ENCODE measurements around the gene WDR87. TPM values are rescaled to one million over a fixed set of nuclear protein-coding genes. Genes with fewer than 3 reads are reported as not detected.

The WDR87 gene
- total RNA-seq, 2 donors from 2014 or later, result not detected

- ATAC-seq (replicated peaks in 1 of 2) (no peak), DNase-seq (no peak)
- H3K4me1 Mint-ChIP-seq (ENCODE audit: low read depth), result no peaks in the 10 kb centered on the region
- H3K27ac Mint-ChIP-seq, result no peak overlapping the region
- peaks cover 0 to 2% of the 10 kb centered on the region in 2 donors for H3K9me3 Mint-ChIP-seq
- no peak overlapping the region for H3K4me3 Mint-ChIP-seq
- H3K27me3 Mint-ChIP-seq (ENCODE audit: low read depth), result no peaks in the 10 kb centered on the region
- peaks cover 0 to 6% of the 10 kb centered on the region in 2 donors for H3K36me3 Mint-ChIP-seq (ENCODE audit: insufficient read depth in 2 of 2)
Observed at GRCh38 chr19:37941782-37942515, 35.6 kb upstream of the WDR87 start.

GRCh38 chr19:37938353-37938752, 32.0 kb upstream of the WDR87 start:
- no peak for DNase-seq
- no peak for ATAC-seq (replicated peaks in 1 of 2)
- Mint-ChIP-seq H3K27me3 (ENCODE audit: low read depth) (no peaks in the 10 kb centered on the region), H3K4me3 (no peak overlapping the region), H3K27ac (no peak overlapping the region), H3K9me3 (peaks cover 9 to 12% of the 10 kb centered on the region in 2 donors), H3K36me3 (ENCODE audit: insufficient read depth in 2 of 2) (peaks cover 8 to 20% of the 10 kb centered on the region in 2 donors), H3K4me1 (ENCODE audit: low read depth) (peaks cover 2% of the 10 kb centered on the region)

GRCh38 chr19:37936886-37937285, 30.5 kb upstream of the WDR87 start:
- DNase-seq (no peak), ATAC-seq (replicated peaks in 1 of 2) (no peak)
- Mint-ChIP-seq H3K36me3 (ENCODE audit: insufficient read depth in 2 of 2) (peaks cover 8 to 21% of the 10 kb centered on the region in 2 donors), H3K27ac (no peak overlapping the region), H3K27me3 (ENCODE audit: low read depth) (no peaks in the 10 kb centered on the region), H3K9me3 (peaks cover 9 to 12% of the 10 kb centered on the region in 2 donors), H3K4me3 (no peak overlapping the region), H3K4me1 (ENCODE audit: low read depth) (peaks cover 12% of the 10 kb centered on the region)

GRCh38 chr19:37936166-37936565, 29.8 kb upstream of the WDR87 start:
- ATAC-seq (replicated peaks in 1 of 2) (no peak), DNase-seq (no peak)
- H3K27ac Mint-ChIP-seq, result no peak overlapping the region
- H3K27me3 Mint-ChIP-seq (ENCODE audit: low read depth), result no peaks in the 10 kb centered on the region
- H3K4me3 Mint-ChIP-seq, result no peak overlapping the region
- peaks cover 12% of the 10 kb centered on the region for H3K4me1 Mint-ChIP-seq (ENCODE audit: low read depth)
- peaks cover 8 to 21% of the 10 kb centered on the region in 2 donors for H3K36me3 Mint-ChIP-seq (ENCODE audit: insufficient read depth in 2 of 2)
- peaks cover 9 to 12% of the 10 kb centered on the region in 2 donors for H3K9me3 Mint-ChIP-seq

GRCh38 chr19:37935341-37935740, 28.9 kb upstream of the WDR87 start:
- peaks cover 8 to 21% of the 10 kb centered on the region in 2 donors for H3K36me3 Mint-ChIP-seq (ENCODE audit: insufficient read depth in 2 of 2)
- peaks cover 9 to 12% of the 10 kb centered on the region in 2 donors for H3K9me3 Mint-ChIP-seq
- H3K4me3 Mint-ChIP-seq, result no peak overlapping the region
- H3K27me3 Mint-ChIP-seq (ENCODE audit: low read depth), result no peaks in the 10 kb centered on the region
- no peak for DNase-seq
- H3K27ac Mint-ChIP-seq, result no peak overlapping the region
- peaks cover 12% of the 10 kb centered on the region for H3K4me1 Mint-ChIP-seq (ENCODE audit: low read depth)
- ATAC-seq (replicated peaks in 1 of 2), result no peak

- DNase-seq (no peak), ATAC-seq (replicated peaks in 1 of 2) (no peak)
- peaks cover 12% of the 10 kb centered on the region for H3K4me1 Mint-ChIP-seq (ENCODE audit: low read depth)
- no peak overlapping the region for H3K4me3 Mint-ChIP-seq
- peaks cover 8 to 19% of the 10 kb centered on the region in 2 donors for H3K36me3 Mint-ChIP-seq (ENCODE audit: insufficient read depth in 2 of 2)
- peaks cover 9 to 10% of the 10 kb centered on the region in 2 donors for H3K9me3 Mint-ChIP-seq
- H3K27ac Mint-ChIP-seq, result no peak overlapping the region
- H3K27me3 Mint-ChIP-seq (ENCODE audit: low read depth), result no peaks in the 10 kb centered on the region
Observed at GRCh38 chr19:37933937-37934358, 27.6 kb upstream of the WDR87 start.

- peaks cover 8 to 17% of the 10 kb centered on the region in 2 donors for H3K36me3 Mint-ChIP-seq (ENCODE audit: insufficient read depth in 2 of 2)
- H3K27ac Mint-ChIP-seq, result no peak overlapping the region
Observed at GRCh38 chr19:37932985-37933936, 26.9 kb upstream of the WDR87 start.

GRCh38 chr19:37931881-37932655, 25.7 kb upstream of the WDR87 start:
- Mint-ChIP-seq H3K36me3 (ENCODE audit: insufficient read depth in 2 of 2) (peaks cover 8 to 15% of the 10 kb centered on the region in 2 donors), H3K27me3 (ENCODE audit: low read depth) (no peaks in the 10 kb centered on the region), H3K4me3 (peak overlapping the region in 1 of 2 donors; percentile 48), H3K4me1 (ENCODE audit: low read depth) (peaks cover 16% of the 10 kb centered on the region), H3K27ac (no peak overlapping the region), H3K9me3 (peaks cover 9% of the 10 kb centered on the region in 2 donors)
- DNase-seq, result peak in 1 of 2 donors; percentile 4
- no peak for ATAC-seq (replicated peaks in 1 of 2)

More at GRCh38 chr19:37932985-37933936, 26.9 kb upstream of the WDR87 start:
- Mint-ChIP-seq H3K4me3 (peak overlapping the region in 1 of 2 donors; percentile 35), H3K27me3 (ENCODE audit: low read depth) (no peaks in the 10 kb centered on the region), H3K9me3 (peaks cover 9% of the 10 kb centered on the region in 2 donors), H3K4me1 (ENCODE audit: low read depth) (peaks cover 12% of the 10 kb centered on the region)
- ATAC-seq (replicated peaks in 1 of 2) (no peak), DNase-seq (no peak)

- Mint-ChIP-seq H3K36me3 (ENCODE audit: insufficient read depth in 2 of 2) (peaks cover 5 to 6% of the 10 kb centered on the region in 2 donors), H3K4me1 (ENCODE audit: low read depth) (peaks cover 16% of the 10 kb centered on the region), H3K27me3 (ENCODE audit: low read depth) (no peaks in the 10 kb centered on the region), H3K4me3 (no peak overlapping the region), H3K27ac (no peak overlapping the region), H3K9me3 (peaks cover 2 to 3% of the 10 kb centered on the region in 2 donors)
- DNase-seq (no peak), ATAC-seq (replicated peaks in 1 of 2) (no peak)
Observed at GRCh38 chr19:37930416-37930815, 24.0 kb upstream of the WDR87 start.

- Mint-ChIP-seq H3K4me3 (no peak overlapping the region), H3K27ac (no peak overlapping the region), H3K27me3 (ENCODE audit: low read depth) (no peaks in the 10 kb centered on the region), H3K4me1 (ENCODE audit: low read depth) (peaks cover 21% of the 10 kb centered on the region), H3K9me3 (peaks cover 0 to 2% of the 10 kb centered on the region in 2 donors), H3K36me3 (ENCODE audit: insufficient read depth in 2 of 2) (peaks cover 0 to 5% of the 10 kb centered on the region in 2 donors)
- DNase-seq (no peak), ATAC-seq (replicated peaks in 1 of 2) (no peak)
Observed at GRCh38 chr19:37929355-37929923, 23.0 kb upstream of the WDR87 start.

- H3K4me3 Mint-ChIP-seq, result no peak overlapping the region
- H3K27me3 Mint-ChIP-seq (ENCODE audit: low read depth), result no peaks in the 10 kb centered on the region
- DNase-seq, result no peak
- peaks cover 0 to 2% of the 10 kb centered on the region in 2 donors for H3K36me3 Mint-ChIP-seq (ENCODE audit: insufficient read depth in 2 of 2)
- H3K27ac Mint-ChIP-seq, result no peak overlapping the region
- peaks cover 21% of the 10 kb centered on the region for H3K4me1 Mint-ChIP-seq (ENCODE audit: low read depth)
- H3K9me3 Mint-ChIP-seq, result no peaks in the 10 kb centered on the region
- no peak for ATAC-seq (replicated peaks in 1 of 2)
Observed at GRCh38 chr19:37928527-37929286, 22.3 kb upstream of the WDR87 start.

- Mint-ChIP-seq H3K36me3 (ENCODE audit: insufficient read depth in 2 of 2) (no peaks in the 10 kb centered on the region), H3K4me3 (no peak overlapping the region), H3K27ac (no peak overlapping the region), H3K9me3 (no peaks in the 10 kb centered on the region), H3K4me1 (ENCODE audit: low read depth) (peaks cover 10% of the 10 kb centered on the region), H3K27me3 (ENCODE audit: low read depth) (no peaks in the 10 kb centered on the region)
- ATAC-seq (replicated peaks in 1 of 2) (no peak), DNase-seq (no peak)
Observed at GRCh38 chr19:37926711-37927110, 20.3 kb upstream of the WDR87 start.

Measured in activated T-cell treated with anti-CD3 and anti-CD28 coated beads, Interleukin-2, amount 50 U/mL, for 72 hours (primary cell).